BLaER1 treated with 17β-estradiol and CSF1 and Interleukin-3, amounts not matched to agents 10 nM and 100 nM (cell line): ENCODE data around the gene ZBTB26.

Experiments used
- H3K27ac ChIP-seq, 11 experiments: shearing (Covaris generic); formaldehyde crosslinking; 2 replicates each; pipeline ENCODE4 v1.8.1; 2022
- H3K27me3 ChIP-seq, 11 experiments: shearing (Covaris generic); formaldehyde crosslinking; 2 replicates each; pipeline ENCODE4 v1.8.1; 2022
- H3K36me3 ChIP-seq, 11 experiments: shearing (Covaris generic); formaldehyde crosslinking; 2 replicates each; pipeline ENCODE4 v1.8.1; 2022
- H3K4me1 ChIP-seq, 10 experiments: shearing (Covaris generic); formaldehyde crosslinking; 2 replicates each; pipeline ENCODE4 v1.8.1; 2022
- H3K4me2 ChIP-seq, 11 experiments: shearing (Covaris generic); formaldehyde crosslinking; 2 replicates each; pipeline ENCODE4 v1.8.1; 2022
- H3K4me3 ChIP-seq, 10 experiments: shearing (Covaris generic); formaldehyde crosslinking; 2 replicates each; pipeline ENCODE4 v1.8.1; 2022
- H3K9ac ChIP-seq, 11 experiments: shearing (Covaris generic); formaldehyde crosslinking; 2 replicates each; pipeline ENCODE4 v1.8.1; 2022
- H3K9me3 ChIP-seq, 11 experiments: shearing (Covaris generic); formaldehyde crosslinking; replicated peaks in 1 of 11; 2 replicates each; pipeline ENCODE4 v1.8.1; 2022
- H4K20me1 ChIP-seq, 11 experiments: shearing (Covaris generic); formaldehyde crosslinking; 2 replicates each; pipeline ENCODE4 v1.8.1; 2022
- Cebpa-rat ChIP-seq, 11 experiments: shearing (Covaris generic); IDR thresholded peaks; 2 replicates each; pipeline ENCODE4 v1.8.1; 2022

ZBTB26 gene

GRCh38 chr9:122949696-122950095 is 18.4 kb upstream of the ZBTB26 start:
- Histone ChIP-seq H3K27ac (no peak overlapping the region), H3K4me3 (no peak overlapping the region), H3K27me3 (no peaks in the 10 kb centered on the region), H3K9me3 (0 out of 22 replicates have a peak, but pooled peaks cover 0 to 4% (median 0%) of the 10 kb centered on the region in 11 experiments), H3K4me2 (no peak overlapping the region), H3K4me1 (peaks cover 0 to 53% (median 0%) of the 10 kb centered on the region in 10 experiments; a peak in 5 of 20 replicates), H3K9ac (no peak overlapping the region), H3K36me3 (peaks cover 3 to 27% (median 10%) of the 10 kb centered on the region in 11 experiments; a peak in 16 of 22 replicates), H4K20me1 (peaks cover 0 to 100% (median 72%) of the 10 kb centered on the region in 11 experiments; a peak in 19 of 22 replicates)
- TF ChIP-seq Cebpa-rat (IDR thresholded peaks at IDR 0.05) = no peak

- Histone ChIP-seq H3K4me1 (peaks cover 0 to 54% (median 1%) of the 10 kb centered on the region in 10 experiments; a peak in 6 of 20 replicates), H4K20me1 (peaks cover 8 to 97% (median 70%) of the 10 kb centered on the region in 11 experiments; a peak in 19 of 22 replicates), H3K27me3 (no peaks in the 10 kb centered on the region), H3K4me2 (no peak overlapping the region), H3K4me3 (no peak overlapping the region), H3K9ac (no peak overlapping the region), H3K9me3 (0 out of 22 replicates have a peak, but pooled peaks cover 0 to 4% (median 0%) of the 10 kb centered on the region in 11 experiments), H3K36me3 (peaks cover 11 to 35% (median 17%) of the 10 kb centered on the region in 11 experiments; a peak in 20 of 22 replicates), H3K27ac (no peak overlapping the region)
- no peak for TF ChIP-seq Cebpa-rat (IDR thresholded peaks at IDR 0.05)
Measured at GRCh38 chr9:122948313-122948712, 17.0 kb upstream of the ZBTB26 start.

- Histone ChIP-seq H4K20me1 (peaks cover 11 to 100% (median 83%) of the 10 kb centered on the region in 11 experiments; a peak in 18 of 22 replicates), H3K36me3 (peaks cover 11 to 33% (median 17%) of the 10 kb centered on the region in 11 experiments; a peak in 20 of 22 replicates), H3K27ac (no peak overlapping the region), H3K4me3 (no peak overlapping the region), H3K9ac (no peak overlapping the region), H3K4me1 (peaks cover 9 to 70% (median 17%) of the 10 kb centered on the region in 10 experiments; a peak in 19 of 20 replicates), H3K9me3 (0 out of 22 replicates have a peak, but pooled peaks cover 0 to 1% (median 0%) of the 10 kb centered on the region in 11 experiments), H3K27me3 (no peaks in the 10 kb centered on the region), H3K4me2 (no peak overlapping the region)
- no peak for TF ChIP-seq Cebpa-rat (IDR thresholded peaks at IDR 0.05)
Measured at GRCh38 chr9:122946461-122947005, 15.2 kb upstream of the ZBTB26 start.

GRCh38 chr9:122944960-122945888 is 13.9 kb upstream of the ZBTB26 start:
- H3K27ac ChIP-seq = no peak overlapping the region
- H4K20me1 ChIP-seq = peaks cover 11 to 92% (median 79%) of the 10 kb centered on the region in 11 experiments; a peak in 17 of 22 replicates
- H3K4me1 ChIP-seq = peaks cover 13 to 65% (median 21%) of the 10 kb centered on the region in 10 experiments
- no peak for TF ChIP-seq Cebpa-rat (IDR thresholded peaks at IDR 0.05)
- H3K4me2 ChIP-seq = peak overlapping the region in 2 of 11 experiments; percentile 9 to 26; a peak in 2 of 22 replicates
- no peak overlapping the region for H3K4me3 ChIP-seq
- H3K9me3 ChIP-seq = no peaks in the 10 kb centered on the region
- peaks cover 11 to 33% (median 17%) of the 10 kb centered on the region in 11 experiments; a peak in 20 of 22 replicates for H3K36me3 ChIP-seq
- H3K27me3 ChIP-seq = no peaks in the 10 kb centered on the region
- no peak overlapping the region for H3K9ac ChIP-seq

GRCh38 chr9:122941582-122942234 is 10.4 kb upstream of the ZBTB26 start:
- Histone ChIP-seq H3K36me3 (peaks cover 21 to 44% (median 30%) of the 10 kb centered on the region in 11 experiments), H3K9me3 (no peaks in the 10 kb centered on the region), H3K27ac (peak overlapping the region; percentile 82 to 95 (median 92)), H3K4me3 (peak overlapping the region; percentile 71 to 90 (median 82)), H4K20me1 (peaks cover 11 to 56% (median 49%) of the 10 kb centered on the region in 11 experiments; a peak in 17 of 22 replicates), H3K27me3 (no peaks in the 10 kb centered on the region), H3K4me2 (peak overlapping the region; percentile 78 to 94 (median 89)), H3K9ac (peak overlapping the region; percentile 88 to 99 (median 93)), H3K4me1 (peaks cover 24 to 68% (median 28%) of the 10 kb centered on the region in 10 experiments)
- TF ChIP-seq Cebpa-rat (IDR thresholded peaks at IDR 0.05) = no peak

- peaks cover 24 to 63% (median 28%) of the 10 kb centered on the region in 10 experiments for H3K4me1 ChIP-seq
- peak within 1 kb of the TSS; percentile 88 to 99 (median 93) for H3K9ac ChIP-seq
- peaks cover 11 to 49% (median 42%) of the 10 kb centered on the region in 11 experiments; a peak in 17 of 22 replicates for H4K20me1 ChIP-seq
- no peaks in the 10 kb centered on the region for H3K27me3 ChIP-seq
- H3K4me3 ChIP-seq = peak within 1 kb of the TSS; percentile 71 to 90 (median 82)
- H3K9me3 ChIP-seq = no peaks in the 10 kb centered on the region
- peaks cover 28 to 49% (median 37%) of the 10 kb centered on the region in 11 experiments for H3K36me3 ChIP-seq
- peak within 1 kb of the TSS; percentile 82 to 95 (median 92) for H3K27ac ChIP-seq
- H3K4me2 ChIP-seq = peak within 1 kb of the TSS; percentile 82 to 94 (median 89)
- TF ChIP-seq Cebpa-rat (IDR thresholded peaks at IDR 0.05) = no peak
Measured at GRCh38 chr9:122940749-122941581, 9.7 kb upstream of the ZBTB26 start, which contains the start of gene RABGAP1. TSS of gene RABGAP1 (plus strand) at chr9:122941020. CDS start at chr9:122957060, 16,040 bp downstream.

GRCh38 chr9:122940454-122940748 is 9.1 kb upstream of the ZBTB26 start:
- Histone ChIP-seq H3K4me2 (peak overlapping the region; percentile 62 to 90 (median 76)), H3K9ac (peak overlapping the region; percentile 22 to 67 (median 45); a peak in 16 of 22 replicates), H3K4me1 (peaks cover 24 to 57% (median 28%) of the 10 kb centered on the region in 10 experiments), H3K4me3 (peak overlapping the region; percentile 27 to 75 (median 46); a peak in 15 of 20 replicates), H3K27ac (peak overlapping the region in 10 of 11 experiments; percentile 3 to 63 (median 36); a peak in 15 of 22 replicates), H3K36me3 (peaks cover 31 to 54% (median 39%) of the 10 kb centered on the region in 11 experiments), H3K9me3 (no peaks in the 10 kb centered on the region), H3K27me3 (no peaks in the 10 kb centered on the region), H4K20me1 (peaks cover 11 to 43% (median 39%) of the 10 kb centered on the region in 11 experiments; a peak in 17 of 22 replicates)
- no peak for TF ChIP-seq Cebpa-rat (IDR thresholded peaks at IDR 0.05)
